Immature natural killer cell (primary cell): Measurements from ENCODE around the gene BIRC6. TPM values are rescaled to one million over a fixed set of nuclear protein-coding genes. Genes with fewer than 3 reads are reported as not detected.

Experiments used
- polyA plus RNA-seq, 3 donors: library from polyadenylated mRNA; unstranded; fragments of 300-500 nt; fragmentation: Illumina TruSeq; gene quantifications; one replicate each; pipeline ENCODE4 v1.2.3, GENCODE V29; 2021

Gene BIRC6
- polyA plus RNA-seq, 3 donors from 2014 or later, result 10.6 to 42.7 (median 12.2) TPM

Other genes with a start within 250 kb of the BIRC6 start
- 10 to 100 TPM in 1 of 3 donors, 1 to 10 TPM in 2; 7.3 to 10.6 (median 7.5) TPM for gene SLC30A6, start 191.2 kb upstream of the BIRC6 start, polyA plus RNA-seq
- under 1 TPM in 1 of 3 donors, not detected in 2; 0.18 TPM for gene NLRC4, start 92.1 kb upstream of the BIRC6 start, polyA plus RNA-seq
- gene YIPF4, start 79.1 kb upstream of the BIRC6 start, polyA plus RNA-seq, result 10 to 100 TPM; 15.4 to 27.6 (median 19.6) TPM